H1 (cell line): ENCODE data around the gene EXOSC7. TPM values are rescaled to one million over a fixed set of nuclear protein-coding genes. Genes with fewer than 3 reads are reported as not detected.

Experiments
- ATF2 ChIP-seq: IDR thresholded peaks from 2 replicates; pipeline ENCODE4 v1.6.1; 2012; ENCODE audit warnings: low read length, inconsistent platforms
- CBX8 ChIP-seq: fragments of 300-800, 300-1000 bp; sonication (generic); IDR thresholded peaks from 2 replicates; pipeline ENCODE4 v1.7.1; 2016; ENCODE audit warnings: low read depth, low read length, borderline replicate concordance
- CTCF ChIP-seq, 3 experiments: IDR thresholded peaks; 1 replicate in 2 of 3; 2 replicates in 1 of 3; pipeline versions ENCODE4 v1.5.1 to v1.6.1; 2011; ENCODE audit warnings: low read length in 3 of 3, mild to moderate bottlenecking in 3 of 3, inconsistent platforms in 2 of 3, low read depth in 1 of 3, moderate library complexity in 1 of 3; ENCODE audit not compliant: insufficient read depth in 1 of 3; ENCODE audit errors: control extremely low read depth in 1 of 3
- POU5F1 ChIP-seq: IDR thresholded peaks from 2 replicates; pipeline ENCODE4 v1.6.1; 2011; ENCODE audit warnings: low read depth, mild to moderate bottlenecking, low read length, moderate library complexity
- polyA plus RNA-seq, 7 experiments: library from polyadenylated mRNA; depleted of rRNA in 3 of 7; stranded (reverse) in 5 of 7; unstranded in 2 of 7; fragments of >200 nt in 5 of 7; fragments of 200-250 nt in 2 of 7; gene quantifications; 1 replicate in 5 of 7; 2 replicates in 1 of 7; 4 replicates in 1 of 7; pipeline versions ENCODE4 v1.2.1 to v1.2.3, GENCODE V29; 2011 to 2013; ENCODE audit warnings: missing spikeins in 2 of 7, mixed read lengths in 2 of 7
- total RNA-seq: library from RNA; stranded (reverse); fragmentation: NEBNext Ultra II Directional; extraction: Animal tissue kit (Norgen Biotek cat#: 25700); gene quantifications from 2 replicates; pipeline ENCODE4 v1.2.1, GENCODE V29; 2021

The EXOSC7 gene
- total and polyA plus RNA-seq, 2 of the 8 experiments (the other 6 are each of a cell fraction or from before 2014, with no cell fraction given), result 92.7 to 94.5 TPM

- no peak for TF ChIP-seq ATF2
- no peak for TF ChIP-seq CBX8
- TF ChIP-seq CTCF (IDR thresholded peaks at IDR 0.05; ENCODE audit: control extremely low read depth in 1 of 3, insufficient read depth in 1 of 3, low read depth in 1 of 3, low read length in 3 of 3), result no peak
- no peak for TF ChIP-seq POU5F1
These were observed 7.5 kb downstream of the EXOSC7 start (continued) for GRCh38 chr3:44983484-44983941.
